Mammary epithelial cell (primary cell): ENCODE measurements around the gene PEF1.

Experiments used
- EZH2 ChIP-seq: IDR thresholded peaks from 2 replicates; pipeline ENCODE4 v1.6.1; 2012; ENCODE audit warnings: low read length, inconsistent platforms, borderline replicate concordance
- TF ChIP-seq, protein P1 (sequence below), 2 donors: IDR thresholded peaks in 1 of 2; conservative IDR thresholded peaks in 1 of 2; 2 replicates each; pipeline ENCODE4 v1.5.1; 2011 to 2012; ENCODE audit warnings: inconsistent platforms in 2 of 2, low read length in 2 of 2, mild to moderate bottlenecking in 2 of 2, control low read depth in 1 of 2, low read depth in 1 of 2; ENCODE audit not compliant: insufficient read depth in 1 of 2; ENCODE audit errors: extremely low read depth in 1 of 2

DNA sequence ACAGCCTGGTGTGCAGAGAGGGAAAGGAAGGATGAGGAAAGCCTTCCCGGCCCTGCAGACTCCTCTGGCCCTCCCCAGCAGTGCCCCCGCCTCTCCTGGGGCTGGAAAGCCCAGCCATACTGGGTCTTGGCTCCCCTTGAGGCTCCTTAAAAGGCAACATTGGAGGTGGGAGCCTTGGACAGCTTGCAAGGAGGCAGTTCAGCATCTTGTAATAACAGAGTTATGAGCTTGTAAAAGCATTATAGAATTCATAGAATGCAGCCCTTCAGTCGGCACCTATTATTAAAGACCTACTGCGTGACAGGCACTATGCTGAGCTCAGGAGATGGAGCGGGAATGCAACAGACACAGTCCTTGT is 64.2 kb downstream of the PEF1 start:
- no peak for TF ChIP-seq EZH2
- TF ChIP-seq, protein P1, sequence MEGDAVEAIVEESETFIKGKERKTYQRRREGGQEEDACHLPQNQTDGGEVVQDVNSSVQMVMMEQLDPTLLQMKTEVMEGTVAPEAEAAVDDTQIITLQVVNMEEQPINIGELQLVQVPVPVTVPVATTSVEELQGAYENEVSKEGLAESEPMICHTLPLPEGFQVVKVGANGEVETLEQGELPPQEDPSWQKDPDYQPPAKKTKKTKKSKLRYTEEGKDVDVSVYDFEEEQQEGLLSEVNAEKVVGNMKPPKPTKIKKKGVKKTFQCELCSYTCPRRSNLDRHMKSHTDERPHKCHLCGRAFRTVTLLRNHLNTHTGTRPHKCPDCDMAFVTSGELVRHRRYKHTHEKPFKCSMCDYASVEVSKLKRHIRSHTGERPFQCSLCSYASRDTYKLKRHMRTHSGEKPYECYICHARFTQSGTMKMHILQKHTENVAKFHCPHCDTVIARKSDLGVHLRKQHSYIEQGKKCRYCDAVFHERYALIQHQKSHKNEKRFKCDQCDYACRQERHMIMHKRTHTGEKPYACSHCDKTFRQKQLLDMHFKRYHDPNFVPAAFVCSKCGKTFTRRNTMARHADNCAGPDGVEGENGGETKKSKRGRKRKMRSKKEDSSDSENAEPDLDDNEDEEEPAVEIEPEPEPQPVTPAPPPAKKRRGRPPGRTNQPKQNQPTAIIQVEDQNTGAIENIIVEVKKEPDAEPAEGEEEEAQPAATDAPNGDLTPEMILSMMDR (conservative IDR thresholded peaks at IDR 0.05 in 1 of 2, IDR thresholded peaks at IDR 0.05 in 1 of 2; ENCODE audit: extremely low read depth in 1 of 2, insufficient read depth in 1 of 2, low read depth in 1 of 2, low read length in 2 of 2): no peak
